Limb (tissue), 2 donors: Measurements from ENCODE around the gene TNFAIP8L1.
"Not testable (repeated sequence)": the region's sequence is repeated elsewhere in the genome, so short reads cannot be mapped to it uniquely, and the experiment has no call there.

Source experiments
- DNase-seq, 2 donors: peaks; one replicate each; pipeline ENCODE4 v3.0.0-alpha.2; 2016; ENCODE audit errors: extremely low spot score in 2 of 2

Gene TNFAIP8L1

DNA sequence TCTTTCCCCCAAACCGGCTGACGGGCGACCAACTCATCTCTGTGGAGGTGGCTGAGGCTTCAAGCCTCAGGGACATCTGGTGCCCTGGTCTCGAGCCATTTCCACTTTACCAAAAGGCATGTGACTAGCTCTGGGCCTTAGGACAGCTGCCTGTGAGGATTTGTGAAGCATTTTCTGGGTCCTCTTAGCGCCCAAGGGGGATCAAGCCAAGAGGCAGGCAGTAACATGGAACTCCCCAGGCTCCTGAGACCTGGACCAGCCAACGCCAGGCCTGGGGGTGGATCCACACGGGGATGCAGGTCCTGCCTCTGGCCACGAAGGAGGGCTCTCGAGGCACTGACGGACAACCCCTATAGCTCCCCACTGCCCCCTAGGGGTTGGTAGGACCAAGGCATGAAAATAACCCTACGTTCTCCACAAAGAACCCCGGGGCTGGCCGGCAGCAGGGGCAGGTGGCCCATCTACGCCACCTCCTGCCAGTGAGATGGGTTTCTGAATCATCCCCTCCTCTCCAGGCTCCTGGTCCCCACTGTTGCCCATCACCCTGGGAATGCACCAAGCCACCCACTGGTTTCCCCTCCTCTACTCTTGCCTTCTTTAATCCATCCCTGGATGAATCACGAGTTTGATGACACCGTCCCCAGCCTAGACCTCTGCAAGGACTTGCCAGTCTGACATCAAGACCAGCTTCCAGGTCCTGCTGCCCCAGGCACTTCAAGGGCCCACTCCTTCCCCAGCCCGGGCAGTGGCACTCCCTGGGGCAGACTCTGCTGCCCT is 37.8 kb downstream of the TNFAIP8L1 start:
- DNase-seq: no peak

- no peak for DNase-seq
Observed at GRCh38 chr19:4678881-4679790, 39.8 kb downstream of the TNFAIP8L1 start.

DNA sequence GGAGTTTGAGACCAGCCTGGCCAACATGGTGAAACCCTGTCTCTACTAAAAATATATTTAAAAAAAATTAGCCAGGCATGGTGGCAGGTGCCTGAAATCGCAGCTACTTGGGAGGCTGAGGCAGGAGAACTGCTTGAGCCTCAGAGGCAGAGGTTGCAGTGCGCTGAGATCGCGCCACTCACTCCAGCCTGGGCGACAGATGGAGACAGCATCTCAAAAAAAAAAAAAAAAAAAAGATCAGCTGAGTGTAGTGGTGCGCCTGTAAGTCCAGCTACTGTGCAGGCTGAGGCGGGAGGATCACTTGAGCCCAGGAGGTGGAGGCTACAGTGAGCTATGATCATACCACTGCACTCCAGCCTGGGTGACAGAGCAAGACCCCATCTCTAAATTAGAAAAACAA is 40.7 kb downstream of the TNFAIP8L1 start:
- not testable (repeated sequence) for DNase-seq

DNA sequence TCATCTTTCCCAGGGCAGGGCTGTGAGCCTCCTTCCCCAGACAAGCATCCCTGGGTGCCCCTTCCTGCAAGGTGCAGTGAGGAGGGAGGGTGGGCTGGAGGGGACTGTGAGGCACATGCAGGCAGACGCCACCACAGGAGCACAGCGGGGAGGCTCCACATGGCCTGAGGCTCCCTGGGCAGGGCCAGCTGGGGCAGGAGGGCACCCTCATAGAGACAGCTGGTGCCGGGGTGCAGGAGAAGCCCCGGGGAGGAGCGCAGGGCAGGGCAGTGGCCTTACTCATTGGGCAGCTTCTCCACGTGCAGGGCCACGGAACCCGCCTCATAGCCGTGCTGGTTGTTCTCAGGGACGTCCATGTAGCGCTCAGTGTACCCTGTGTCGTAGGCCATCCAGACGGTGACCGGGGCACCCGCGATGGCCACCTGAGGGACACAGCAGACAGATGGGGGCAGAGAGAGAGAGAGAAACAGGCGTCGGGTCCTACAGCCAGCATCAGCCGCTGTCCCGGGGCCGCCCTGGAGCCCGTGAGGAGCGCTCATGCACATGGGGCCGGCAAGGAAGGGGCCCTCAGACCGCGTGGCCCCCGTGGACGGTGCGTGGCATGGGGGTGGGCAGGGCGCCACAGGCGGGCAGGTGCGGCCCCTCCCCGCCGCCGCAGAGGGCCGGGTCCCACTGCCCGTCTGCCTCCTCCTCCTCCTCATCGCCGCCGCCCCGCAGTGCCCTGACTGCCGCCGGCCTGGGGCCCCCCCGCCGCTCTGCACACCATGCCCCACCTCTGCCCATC is 43.3 kb downstream of the TNFAIP8L1 start:
- no peak for DNase-seq

DNA sequence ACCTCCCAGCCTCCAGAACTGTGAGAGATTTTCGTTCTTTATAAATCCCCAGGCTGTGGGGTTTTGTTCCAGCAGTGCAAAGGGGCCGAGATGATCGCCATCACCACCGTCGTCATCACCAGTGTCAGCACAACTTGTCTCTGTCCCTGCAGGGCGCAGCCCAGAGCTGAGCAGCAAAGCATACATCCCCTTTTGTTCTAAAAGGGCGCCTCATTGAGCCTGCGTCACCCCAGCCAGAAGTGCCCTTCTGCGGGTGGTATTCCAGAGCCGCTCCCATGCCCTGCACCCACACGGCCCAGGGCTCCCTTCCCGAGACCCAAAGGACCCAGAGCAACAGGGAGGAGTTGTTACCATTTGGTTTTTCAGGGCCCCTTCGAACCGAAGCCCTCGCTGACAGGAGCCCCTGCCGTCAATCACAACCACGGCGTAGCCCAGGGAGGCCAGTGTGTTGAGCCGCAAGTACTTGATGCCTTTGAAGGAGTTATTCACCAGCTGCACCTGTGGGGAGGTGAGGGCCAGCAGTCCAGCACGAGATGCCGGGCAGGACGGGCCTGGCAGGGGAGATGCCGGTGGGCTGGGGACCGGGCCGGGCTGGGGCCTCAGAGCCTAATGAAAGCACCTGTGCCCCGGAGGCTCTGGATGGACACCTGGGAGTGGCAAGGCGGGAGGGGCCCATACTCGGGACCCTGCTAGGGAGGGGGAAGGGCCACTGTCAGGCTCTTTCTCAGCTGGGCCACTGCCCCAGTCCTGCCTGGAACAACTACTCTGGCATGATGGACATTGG is 45.2 kb downstream of the TNFAIP8L1 start:
- no peak for DNase-seq

GRCh38 chr19:4686700-4687099 is 47.4 kb downstream of the TNFAIP8L1 start:
- DNase-seq: no peak

DNA sequence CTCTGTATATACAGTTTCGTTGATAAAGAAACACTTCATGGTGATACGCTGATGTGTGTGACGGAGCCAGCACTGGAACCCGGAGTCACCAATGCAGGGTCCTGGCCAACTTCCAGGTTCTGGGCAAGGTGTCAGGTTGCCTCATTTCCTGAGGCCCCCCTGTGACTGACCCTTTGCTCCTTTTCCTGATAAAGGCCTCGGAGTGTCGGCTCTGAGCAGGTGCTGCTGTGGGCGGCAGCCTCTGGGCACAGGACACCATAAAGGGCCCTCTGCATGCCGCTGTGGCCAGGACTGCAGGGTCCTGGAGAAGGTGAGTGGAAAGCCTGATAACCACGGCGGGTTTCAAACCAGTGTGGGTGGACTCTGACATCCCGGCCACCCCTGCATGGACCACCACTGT is 48.1 kb downstream of the TNFAIP8L1 start:
- no peak for DNase-seq

DNA sequence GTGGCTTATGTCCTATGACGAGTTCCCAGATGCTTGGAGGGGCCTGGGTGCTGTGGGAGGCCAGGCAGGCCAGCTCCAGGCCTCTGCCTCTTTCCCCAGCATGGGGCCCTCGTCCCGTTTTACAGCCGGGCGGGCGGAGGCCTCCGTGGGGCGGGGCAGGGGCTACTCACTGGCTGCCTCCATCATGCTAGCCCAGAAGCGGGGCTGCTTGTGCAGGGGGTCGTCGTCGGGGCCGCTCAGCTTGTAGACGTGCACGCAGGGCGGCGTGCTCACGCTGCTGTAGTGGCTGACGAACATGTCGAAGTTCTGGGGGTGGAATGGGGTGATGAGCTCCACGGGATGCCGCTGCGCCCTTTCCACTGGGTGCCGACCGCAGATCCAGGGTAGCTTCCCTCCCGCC is 49.3 kb downstream of the TNFAIP8L1 start:
- DNase-seq: no peak

DNA sequence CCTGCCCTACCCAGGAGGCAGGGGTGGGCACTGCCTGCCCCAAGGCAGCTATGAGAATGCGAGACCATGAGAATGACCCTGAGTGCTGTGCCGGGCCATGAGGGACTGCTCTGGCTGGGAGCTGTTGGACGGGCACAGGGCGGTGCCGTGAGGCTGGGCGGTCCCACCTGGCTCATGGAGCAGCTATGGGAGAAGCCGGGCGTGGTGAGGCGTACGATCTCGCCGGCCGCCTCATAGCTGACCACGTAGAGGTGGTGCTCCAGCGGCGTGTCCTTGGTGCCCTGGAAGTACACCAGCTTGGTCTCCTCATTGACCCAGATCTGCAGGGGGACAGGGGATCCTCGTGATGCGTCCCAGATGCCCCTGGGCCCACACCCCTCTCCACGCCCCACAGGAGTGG is 50.1 kb downstream of the TNFAIP8L1 start:
- no peak for DNase-seq

DNA sequence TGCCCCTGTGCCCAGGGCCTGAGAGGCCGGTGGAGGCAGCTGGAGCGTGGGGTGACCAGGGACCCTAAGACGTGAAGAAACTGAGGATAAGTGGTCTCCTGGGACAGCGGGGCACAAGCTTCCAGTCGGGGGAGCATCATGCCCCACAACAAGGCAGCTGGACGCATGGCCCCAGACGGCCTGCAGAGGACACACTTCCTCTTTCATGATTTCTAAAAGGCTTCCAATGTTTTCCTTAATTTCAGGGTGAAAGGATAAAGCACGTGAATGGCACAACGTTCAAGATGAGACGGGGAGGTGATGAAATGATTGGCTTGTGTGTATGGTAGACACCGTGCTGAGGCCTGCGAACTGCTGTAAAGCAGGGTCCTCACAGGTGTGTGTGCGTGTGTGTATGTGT is 51.0 kb downstream of the TNFAIP8L1 start:
- no peak for DNase-seq

GRCh38 chr19:4691373-4691772 is 52.1 kb downstream of the TNFAIP8L1 start:
- no peak for DNase-seq

DNA sequence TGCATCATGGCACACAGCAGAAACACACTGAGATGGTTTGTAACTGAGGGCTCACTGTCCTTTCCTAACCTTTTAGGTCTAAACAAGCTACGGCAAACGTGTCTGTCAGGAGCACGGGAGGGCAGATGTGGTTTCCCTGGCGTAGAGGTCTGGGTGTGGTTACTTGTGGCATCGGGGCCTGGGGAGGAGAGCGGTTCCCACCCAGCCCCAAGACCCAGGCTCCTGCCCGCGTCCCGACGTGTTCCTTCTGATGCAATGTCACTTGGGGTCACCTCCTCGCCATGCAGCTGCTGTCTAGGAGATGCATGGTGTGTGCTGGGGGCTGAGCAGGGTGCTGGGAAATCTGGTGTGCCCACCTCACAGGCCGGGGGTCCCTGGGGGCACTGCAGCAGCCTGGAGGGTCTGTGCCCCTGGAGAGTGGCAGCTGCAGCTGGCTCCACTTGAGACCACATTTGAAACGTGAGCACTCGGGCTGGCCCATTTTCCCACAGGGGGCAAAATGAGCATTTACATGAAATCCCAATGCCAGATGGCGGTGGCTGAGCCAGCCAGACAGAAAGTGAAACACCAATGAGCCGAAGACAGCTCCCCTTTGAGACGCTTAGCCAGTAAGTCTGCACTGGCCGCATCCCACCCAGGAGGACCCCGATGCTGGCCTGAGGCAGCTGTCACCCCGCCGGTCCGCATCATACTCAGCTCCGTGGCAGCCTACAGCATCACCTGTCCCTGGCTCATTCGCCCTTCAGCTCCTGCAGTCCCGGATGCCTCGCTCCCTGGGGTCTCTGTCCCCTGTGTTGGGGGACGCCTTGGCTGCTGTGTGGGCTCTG is 53.1 kb downstream of the TNFAIP8L1 start:
- DNase-seq: no peak

DNA sequence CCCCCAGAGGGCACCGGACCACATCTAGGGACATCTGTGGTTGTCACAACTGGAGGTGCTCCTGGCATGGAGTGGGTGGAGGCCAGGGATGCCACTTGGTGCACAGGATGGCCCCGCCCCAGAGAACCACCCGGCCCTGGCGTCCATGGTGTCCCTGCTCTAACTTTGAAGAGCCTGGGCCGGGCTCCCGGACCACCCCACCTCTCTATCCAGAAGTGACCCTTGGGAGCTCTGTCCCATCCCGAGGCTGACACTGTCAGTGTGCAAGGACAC is 53.7 kb downstream of the TNFAIP8L1 start:
- no peak for DNase-seq

- no peak for DNase-seq
Observed at GRCh38 chr19:4693471-4694121, 54.3 kb downstream of the TNFAIP8L1 start.

GRCh38 chr19:4694211-4694987 is 55.1 kb downstream of the TNFAIP8L1 start:
- no peak for DNase-seq

DNA sequence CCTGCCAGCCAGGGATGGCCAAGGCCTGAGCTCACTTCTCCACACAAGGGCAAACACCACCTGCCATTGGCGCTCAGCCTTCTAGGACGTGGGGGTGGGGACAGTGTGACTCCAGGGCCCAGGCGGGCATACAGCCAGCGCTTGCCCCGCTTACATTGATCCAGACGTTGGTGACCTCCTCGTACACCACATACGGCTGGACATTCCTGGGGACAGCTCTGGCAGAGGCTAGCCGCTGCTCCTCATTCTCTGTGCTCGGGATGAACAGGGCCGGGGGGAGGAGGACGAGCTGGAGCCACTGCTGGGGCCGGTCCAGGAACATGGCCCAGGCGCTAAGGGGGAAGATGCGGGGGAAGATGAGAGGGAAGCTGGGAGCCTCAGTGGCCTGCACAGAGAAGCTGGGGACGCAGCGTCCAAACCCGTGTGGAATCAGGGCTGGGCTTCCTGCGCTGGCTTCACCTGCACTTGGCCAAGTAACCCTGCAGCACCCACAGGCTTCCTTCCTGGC is 56.0 kb downstream of the TNFAIP8L1 start:
- no peak for DNase-seq

DNA sequence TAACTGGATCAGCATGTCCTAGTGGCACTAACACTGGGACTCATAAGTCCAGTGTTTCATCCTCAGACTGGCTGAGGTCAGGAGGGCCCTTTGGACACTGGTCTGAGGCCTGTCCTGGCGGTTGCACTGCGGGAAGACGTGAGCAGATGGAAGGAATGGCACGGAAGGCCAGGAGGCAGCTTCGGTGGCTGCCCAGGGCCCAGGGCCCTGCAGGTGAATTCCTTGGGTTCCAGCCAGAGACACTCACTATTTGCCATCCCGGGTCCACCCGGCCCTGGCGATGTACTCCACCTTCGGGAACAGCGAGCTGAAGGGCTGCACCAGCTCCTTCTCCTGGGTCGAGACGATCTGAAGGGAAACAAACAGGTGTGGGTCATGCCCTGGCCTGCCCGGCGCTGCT is 58.0 kb downstream of the TNFAIP8L1 start:
- DNase-seq: no peak

DNA sequence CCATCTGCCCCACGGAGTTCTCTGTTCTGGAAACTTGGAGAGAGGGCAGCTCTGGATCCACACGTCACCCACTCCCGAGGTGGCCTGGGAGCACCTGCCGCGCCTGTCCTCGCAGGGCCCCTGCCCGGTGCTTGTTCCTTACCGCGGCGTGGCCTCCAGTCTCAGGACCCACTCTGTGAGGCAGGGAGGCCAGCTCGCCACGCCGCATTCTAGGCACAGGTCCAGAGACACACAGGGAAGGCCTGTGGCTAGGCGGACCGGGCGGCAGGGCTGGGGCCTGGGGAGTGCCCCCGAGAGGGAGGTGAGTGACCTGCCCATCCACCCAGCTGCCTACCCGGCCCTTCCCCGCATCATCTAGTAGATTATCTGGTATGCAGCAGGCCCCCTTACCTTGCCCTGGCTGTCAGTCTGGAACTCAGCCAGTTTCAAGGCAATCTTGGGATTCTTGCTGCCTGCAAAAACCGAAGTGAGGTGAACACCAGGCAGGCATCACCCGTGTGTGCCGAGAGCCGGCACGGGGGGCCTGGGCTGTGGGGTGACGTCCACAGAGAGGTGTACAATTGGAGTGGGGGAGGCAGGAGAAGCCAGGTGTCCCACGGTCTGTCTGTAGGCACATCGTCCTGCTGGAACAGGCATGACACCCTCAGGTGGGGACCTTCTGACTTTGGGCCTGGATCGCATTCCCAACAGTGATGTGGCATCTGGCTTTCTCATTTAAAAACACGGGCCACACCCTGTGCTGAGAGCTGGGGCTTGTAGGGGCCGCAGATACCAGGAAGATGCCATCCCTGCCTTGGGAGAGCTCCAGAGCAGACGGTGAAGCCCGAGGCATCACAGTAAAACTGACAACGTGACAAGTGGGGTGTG is 60.7 kb downstream of the TNFAIP8L1 start:
- DNase-seq: no peak
